ENCODE results near the gene TTLL11.

DNA sequence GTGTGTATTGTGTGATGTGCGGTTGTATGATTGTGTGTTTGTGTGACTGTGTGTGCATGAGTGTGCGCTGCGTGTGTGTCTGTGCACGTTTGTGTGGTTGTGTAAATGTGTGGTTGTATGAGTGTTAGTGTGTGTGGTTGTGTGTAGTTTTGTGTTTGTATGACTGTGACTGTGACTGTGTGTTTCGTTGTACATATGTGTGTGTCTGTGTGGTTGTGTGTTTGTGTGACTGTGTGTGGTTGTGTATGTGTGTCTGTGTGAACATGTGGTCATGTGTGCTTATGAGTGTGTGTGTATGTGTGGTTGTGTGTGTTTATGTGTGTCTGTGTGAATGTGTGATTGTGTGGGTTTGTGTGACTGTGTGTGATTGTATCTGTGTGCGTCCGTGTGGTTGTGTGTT lies 197.8 kb downstream of the TTLL11 start:
- TF ChIP-seq, protein P1, sequence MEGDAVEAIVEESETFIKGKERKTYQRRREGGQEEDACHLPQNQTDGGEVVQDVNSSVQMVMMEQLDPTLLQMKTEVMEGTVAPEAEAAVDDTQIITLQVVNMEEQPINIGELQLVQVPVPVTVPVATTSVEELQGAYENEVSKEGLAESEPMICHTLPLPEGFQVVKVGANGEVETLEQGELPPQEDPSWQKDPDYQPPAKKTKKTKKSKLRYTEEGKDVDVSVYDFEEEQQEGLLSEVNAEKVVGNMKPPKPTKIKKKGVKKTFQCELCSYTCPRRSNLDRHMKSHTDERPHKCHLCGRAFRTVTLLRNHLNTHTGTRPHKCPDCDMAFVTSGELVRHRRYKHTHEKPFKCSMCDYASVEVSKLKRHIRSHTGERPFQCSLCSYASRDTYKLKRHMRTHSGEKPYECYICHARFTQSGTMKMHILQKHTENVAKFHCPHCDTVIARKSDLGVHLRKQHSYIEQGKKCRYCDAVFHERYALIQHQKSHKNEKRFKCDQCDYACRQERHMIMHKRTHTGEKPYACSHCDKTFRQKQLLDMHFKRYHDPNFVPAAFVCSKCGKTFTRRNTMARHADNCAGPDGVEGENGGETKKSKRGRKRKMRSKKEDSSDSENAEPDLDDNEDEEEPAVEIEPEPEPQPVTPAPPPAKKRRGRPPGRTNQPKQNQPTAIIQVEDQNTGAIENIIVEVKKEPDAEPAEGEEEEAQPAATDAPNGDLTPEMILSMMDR (IDR thresholded peaks at IDR 0.05), result no peak
- TF ChIP-seq POLR2A (IDR thresholded peaks at IDR 0.05), result no peak
